Measurements from ENCODE around the gene GSTM5.
"Not testable (repeated sequence)": the region's sequence is repeated elsewhere in the genome, so short reads cannot be mapped to it uniquely, and the experiment has no call there.

The GSTM5 gene

GRCh38 chr1:109761227-109762038 is 49.4 kb downstream of the GSTM5 start:
- DNase-seq (ENCODE audit: low read depth), result no peak

- DNase-seq (ENCODE audit: low read depth), result no peak
These were observed 50.1 kb downstream of the GSTM5 start for GRCh38 chr1:109762039-109762585.

GRCh38 chr1:109762821-109763645 is 51.0 kb downstream of the GSTM5 start:
- no peak for DNase-seq (ENCODE audit: low read depth)

GRCh38 chr1:109763646-109764415 is 51.8 kb downstream of the GSTM5 start, which contains the start of gene EPS8L3:
EPS8L3 (minus strand) TSS chr1:109763923; CDS start chr1:109761749, 2,174 bp downstream.
- no peak for DNase-seq (ENCODE audit: low read depth)

- DNase-seq (ENCODE audit: low read depth), result no peak
These were observed 52.8 kb downstream of the GSTM5 start for GRCh38 chr1:109764561-109765482.

- DNase-seq (ENCODE audit: low read depth), result no peak
These were observed 53.4 kb downstream of the GSTM5 start for GRCh38 chr1:109765483-109765815.

- no peak for DNase-seq (ENCODE audit: low read depth)
These were observed 54.0 kb downstream of the GSTM5 start for GRCh38 chr1:109765896-109766615.

GRCh38 chr1:109766991-109767636 is 55.1 kb downstream of the GSTM5 start:
- not testable (repeated sequence) for DNase-seq (ENCODE audit: low read depth)
